Measurements from ENCODE around the gene EIF4E. TPM values are rescaled to one million over a fixed set of nuclear protein-coding genes. Genes with fewer than 3 reads are reported as not detected.

EIF4E gene, protein sequence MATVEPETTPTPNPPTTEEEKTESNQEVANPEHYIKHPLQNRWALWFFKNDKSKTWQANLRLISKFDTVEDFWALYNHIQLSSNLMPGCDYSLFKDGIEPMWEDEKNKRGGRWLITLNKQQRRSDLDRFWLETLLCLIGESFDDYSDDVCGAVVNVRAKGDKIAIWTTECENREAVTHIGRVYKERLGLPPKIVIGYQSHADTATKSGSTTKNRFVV
- total RNA-seq, result 10 to 100 TPM; 49.3 to 93.2 (median 62.2) TPM
- polyA plus RNA-seq, result 10 to 100 TPM in 1 of 2 donors, 1 to 10 TPM in 1; 8.3 to 80.3 TPM
- long read RNA-seq, donor 1, full-length matches to known transcripts, result 28 of 36 reads
- long read RNA-seq, donor 1, partial matches to known transcripts, result 6 of 36 reads
- long read RNA-seq, donor 1, other reads (novel, unspliced or antisense), result 2 of 36 reads
- long read RNA-seq, donor 2, full-length matches to known transcripts, result 85 of 97 reads
- long read RNA-seq, donor 2, partial matches to known transcripts, result 9 of 97 reads
- long read RNA-seq, donor 2, other reads (novel, unspliced or antisense), result 3 of 97 reads
- long read RNA-seq, donor 3, full-length matches to known transcripts, result 29 of 37 reads
- long read RNA-seq, donor 3, partial matches to known transcripts, result 7 of 37 reads
- long read RNA-seq, donor 3, other reads (novel, unspliced or antisense), result 1 of 37 reads

DNA sequence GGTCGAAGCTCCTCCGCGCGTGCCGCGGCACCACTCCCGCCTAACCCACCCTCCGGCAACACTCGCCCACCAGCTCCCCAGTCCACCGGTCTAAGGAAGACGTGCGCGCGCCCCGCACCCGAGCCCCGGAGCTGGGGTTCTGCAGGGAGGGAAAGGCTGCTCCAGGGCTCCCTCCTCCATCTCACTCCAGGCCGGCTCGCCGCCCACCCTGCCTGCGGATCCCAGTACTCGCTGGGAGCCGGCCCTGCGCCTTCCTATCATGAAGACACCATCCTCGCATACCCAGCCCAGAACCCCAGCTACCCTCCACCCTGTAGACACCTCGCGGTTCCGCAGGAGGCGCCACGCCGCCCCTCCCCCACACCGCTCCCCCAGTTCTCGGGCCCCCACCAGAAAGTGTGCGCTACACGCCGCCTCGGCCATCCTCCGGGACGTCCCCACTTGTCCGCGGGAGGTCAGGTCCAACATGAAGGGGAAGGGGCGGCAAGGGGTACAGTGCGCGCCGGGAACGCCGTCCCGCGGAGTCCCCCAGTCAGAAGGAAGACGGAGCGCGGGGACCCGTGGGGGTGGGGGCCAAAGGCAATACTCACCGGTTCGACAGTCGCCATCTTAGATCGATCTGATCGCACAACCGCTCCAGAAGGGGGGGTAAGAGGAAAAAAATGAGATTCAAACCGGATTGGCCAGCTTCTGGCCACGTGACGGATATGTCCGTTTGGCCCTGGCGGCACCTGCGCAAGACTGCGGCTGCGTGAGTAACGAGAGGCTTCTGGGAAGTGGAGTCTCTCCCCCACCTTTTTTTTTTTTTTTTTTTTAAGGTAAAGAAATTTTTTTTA lies at the start of gene EIF4E:
EIF4E (minus strand) TSS at position 629 of the 836 bp plus-strand sequence; CDS start at position 608, 21 bp downstream.
- Histone ChIP-seq H3K9me3 (no peaks in the 10 kb centered on the region), H3K36me3 (peaks cover 0 to 17% (median 2%) of the 10 kb centered on the region in 9 donors), H3K27ac (peak within 1 kb of the TSS; percentile 76 to 99 (median 93)), H3K27me3 (no peaks in the 10 kb centered on the region), H3K4me1 (peaks cover 0 to 58% (median 13%) of the 10 kb centered on the region in 12 donors), H3K4me3 (peak within 1 kb of the TSS; percentile 57 to 99 (median 87))
- ATAC-seq (peak; percentile 94 to 96 (median 95)), DNase-seq (peak; percentile 97 to 99 (median 99))
- intact Hi-C loops (cut with DNase I), result loop anchor here in 5 of 10 donors (2.0 to 10.0 kb wide), 4 partner anchors 66 to 156 kb away; partner anchors contain the start of genes METAP1 (in 5 of the 5) and ADH5 (in 1 of the 5)
- WGBS, 4 donors, result 0 to 1% (median 0%) methylated on average over 33 to 68 of the region's 68 CpGs
- TF ChIP-seq, protein P1, sequence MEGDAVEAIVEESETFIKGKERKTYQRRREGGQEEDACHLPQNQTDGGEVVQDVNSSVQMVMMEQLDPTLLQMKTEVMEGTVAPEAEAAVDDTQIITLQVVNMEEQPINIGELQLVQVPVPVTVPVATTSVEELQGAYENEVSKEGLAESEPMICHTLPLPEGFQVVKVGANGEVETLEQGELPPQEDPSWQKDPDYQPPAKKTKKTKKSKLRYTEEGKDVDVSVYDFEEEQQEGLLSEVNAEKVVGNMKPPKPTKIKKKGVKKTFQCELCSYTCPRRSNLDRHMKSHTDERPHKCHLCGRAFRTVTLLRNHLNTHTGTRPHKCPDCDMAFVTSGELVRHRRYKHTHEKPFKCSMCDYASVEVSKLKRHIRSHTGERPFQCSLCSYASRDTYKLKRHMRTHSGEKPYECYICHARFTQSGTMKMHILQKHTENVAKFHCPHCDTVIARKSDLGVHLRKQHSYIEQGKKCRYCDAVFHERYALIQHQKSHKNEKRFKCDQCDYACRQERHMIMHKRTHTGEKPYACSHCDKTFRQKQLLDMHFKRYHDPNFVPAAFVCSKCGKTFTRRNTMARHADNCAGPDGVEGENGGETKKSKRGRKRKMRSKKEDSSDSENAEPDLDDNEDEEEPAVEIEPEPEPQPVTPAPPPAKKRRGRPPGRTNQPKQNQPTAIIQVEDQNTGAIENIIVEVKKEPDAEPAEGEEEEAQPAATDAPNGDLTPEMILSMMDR (IDR thresholded peaks at IDR 0.05), result peak in 8 of 12 donors; percentile 1 to 39 (median 19)
- peak in 1 of 2 donors; percentile 45 for TF ChIP-seq POLR2A (IDR thresholded peaks at IDR 0.05)

DNA sequence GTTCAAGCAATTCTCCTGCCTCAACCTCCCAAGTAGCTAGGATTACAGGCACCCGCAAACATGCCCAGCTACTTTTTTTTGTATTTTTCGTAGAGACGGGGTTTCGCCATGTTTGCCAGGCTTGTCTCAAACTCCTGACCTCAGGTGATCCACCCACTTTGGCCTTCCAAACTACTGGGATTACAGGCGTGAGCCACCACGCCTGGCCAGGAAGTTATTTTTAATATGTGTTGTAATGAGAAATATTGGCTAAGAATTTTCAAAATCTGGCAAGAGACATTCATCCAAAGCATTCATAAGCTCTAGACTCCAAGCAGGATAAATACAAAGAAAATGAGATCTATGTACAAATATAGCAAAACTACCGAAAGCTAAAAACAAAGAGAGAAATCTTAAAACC lies 48.6 kb upstream of the EIF4E start:
- intact Hi-C loops (cut with DNase I), result no loop called here
- Histone ChIP-seq H3K27me3 (peaks cover 0 to 6% (median 0%) of the 10 kb centered on the region in 9 donors), H3K9me3 (no peaks in the 10 kb centered on the region), H3K27ac (no peak overlapping the region), H3K4me3 (no peak overlapping the region), H3K4me1 (no peaks in the 10 kb centered on the region), H3K36me3 (no peaks in the 10 kb centered on the region)
- no peak for TF ChIP-seq POLR2A (IDR thresholded peaks at IDR 0.05)
- TF ChIP-seq, protein P1 (IDR thresholded peaks at IDR 0.05), result no peak
- ATAC-seq, result no peak
- WGBS, 4 donors, result 83 to 91% (median 87%) methylated on average over 7 of the region's 7 CpGs
- DNase-seq, result no peak

DNA sequence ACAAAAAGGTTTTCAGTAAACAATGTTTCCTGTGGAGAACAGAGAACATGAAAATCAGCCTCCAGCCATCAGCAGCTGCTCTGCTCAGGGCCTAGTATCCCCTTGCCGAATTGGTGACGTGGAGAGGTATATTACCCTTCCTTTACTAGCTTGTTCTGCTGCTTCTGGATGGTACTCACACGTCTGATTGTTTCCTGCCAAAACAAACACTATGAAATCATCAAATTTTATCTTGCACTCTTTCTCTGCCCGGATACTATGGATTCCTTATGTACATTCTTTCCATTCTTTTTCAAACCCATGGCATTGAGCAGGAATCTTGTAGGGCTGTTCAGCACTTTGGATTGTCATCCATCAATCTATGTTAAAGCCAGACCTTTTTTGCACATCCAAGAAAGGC lies 47.8 kb upstream of the EIF4E start:
- H3K36me3 ChIP-seq, result no peaks in the 10 kb centered on the region
- intact Hi-C loops (cut with DNase I), result no loop called here
- TF ChIP-seq, protein P1 (IDR thresholded peaks at IDR 0.05), result no peak
- no peak for TF ChIP-seq POLR2A (IDR thresholded peaks at IDR 0.05)
- H3K9me3 ChIP-seq, result no peaks in the 10 kb centered on the region
- peaks cover 0 to 6% (median 0%) of the 10 kb centered on the region in 9 donors for H3K27me3 ChIP-seq
- WGBS, 4 donors, result 46 to 57% (median 55%) methylated on average over 4 of the region's 4 CpGs
- H3K4me3 ChIP-seq, result no peak overlapping the region
- H3K27ac ChIP-seq, result no peak overlapping the region
- DNase-seq (no peak), ATAC-seq (no peak)
- H3K4me1 ChIP-seq, result no peaks in the 10 kb centered on the region

All from heart left ventricle (tissue), 16 donors.